Activated CD4-positive, alpha-beta T cell treated with anti-CD3 and anti-CD28 coated beads, Interleukin-2, amount 50 U/mL, for 16 hours (primary cell): ENCODE results near the gene LCK.
A peak's percentile ranks its signal among the peaks of the same experiment; 100 is the strongest.
"Not testable (repeated sequence)": the region's sequence is repeated elsewhere in the genome, so short reads cannot be mapped to it uniquely, and the experiment has no call there.

Experiments
- DNase-seq: peaks from one replicate; pipeline ENCODE4 v3.0.0-alpha.2; 2020

LCK gene

GRCh38 chr1:32274646-32275340 is 23.7 kb downstream of the LCK start:
- DNase-seq, result no peak

DNA sequence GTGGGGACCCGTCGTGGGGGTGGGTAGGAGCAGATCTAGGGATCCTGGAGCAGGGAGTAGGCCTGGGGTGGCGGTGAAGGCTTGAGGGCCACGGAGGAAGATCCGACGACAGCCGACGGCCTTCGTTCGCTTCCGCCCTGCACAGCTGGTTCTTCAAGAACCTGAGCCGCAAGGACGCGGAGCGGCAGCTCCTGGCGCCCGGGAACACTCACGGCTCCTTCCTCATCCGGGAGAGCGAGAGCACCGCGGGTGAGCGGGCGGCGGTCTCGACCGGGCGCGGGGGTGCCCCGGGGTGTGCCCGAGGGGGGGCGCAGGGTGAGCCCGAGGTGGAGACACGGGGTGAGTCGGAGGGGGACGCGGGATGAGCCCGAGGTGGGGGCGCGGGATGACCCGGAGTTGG is 24.4 kb downstream of the LCK start:
- no peak for DNase-seq

GRCh38 chr1:32276032-32276782 is 25.1 kb downstream of the LCK start:
- DNase-seq, result no peak

DNA sequence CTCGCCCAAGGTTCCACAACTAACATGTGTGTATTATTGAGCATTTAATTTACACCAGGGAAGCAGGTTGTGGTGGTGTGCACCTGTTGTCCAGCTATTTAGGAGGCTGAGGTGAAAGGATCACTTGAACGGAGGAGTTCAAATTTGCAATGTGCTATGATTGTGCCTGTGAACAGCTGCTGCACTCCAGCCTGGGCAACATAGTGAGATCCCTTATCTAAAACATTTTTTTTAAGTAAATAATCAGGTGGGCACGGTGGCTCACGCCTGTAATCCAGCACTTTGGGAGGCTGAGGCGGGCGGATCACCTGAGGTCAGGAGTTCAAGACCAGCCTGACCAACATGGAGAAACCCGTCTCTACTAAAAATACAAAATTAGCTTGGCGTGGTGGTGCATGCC is 33.7 kb downstream of the LCK start:
- DNase-seq, result not testable (repeated sequence)

- no peak for DNase-seq
Measured at GRCh38 chr1:32285658-32286057, 34.6 kb downstream of the LCK start.

DNA sequence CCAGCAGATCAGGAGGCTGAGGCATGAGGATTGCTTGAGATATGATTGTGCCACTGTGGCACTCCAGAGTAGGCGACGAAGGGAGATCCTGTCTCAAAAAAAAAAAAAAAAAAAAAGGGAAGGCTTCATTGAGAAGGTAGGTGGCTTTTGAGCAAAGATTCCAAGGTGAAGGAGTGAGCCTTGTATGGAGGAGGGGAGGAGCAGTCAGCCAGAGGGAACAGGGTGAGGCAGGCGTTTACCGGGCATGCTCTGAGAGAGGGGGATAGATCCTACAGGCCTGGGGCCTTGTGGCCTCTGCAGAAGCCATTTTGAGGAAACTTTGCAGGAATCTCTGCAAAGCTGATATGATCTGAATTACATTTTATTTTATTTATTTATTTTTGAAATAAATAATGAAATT is 35.7 kb downstream of the LCK start:
- DNase-seq, result no peak

- DNase-seq, result no peak
Measured at GRCh38 chr1:32289256-32289655, 38.2 kb downstream of the LCK start.

DNA sequence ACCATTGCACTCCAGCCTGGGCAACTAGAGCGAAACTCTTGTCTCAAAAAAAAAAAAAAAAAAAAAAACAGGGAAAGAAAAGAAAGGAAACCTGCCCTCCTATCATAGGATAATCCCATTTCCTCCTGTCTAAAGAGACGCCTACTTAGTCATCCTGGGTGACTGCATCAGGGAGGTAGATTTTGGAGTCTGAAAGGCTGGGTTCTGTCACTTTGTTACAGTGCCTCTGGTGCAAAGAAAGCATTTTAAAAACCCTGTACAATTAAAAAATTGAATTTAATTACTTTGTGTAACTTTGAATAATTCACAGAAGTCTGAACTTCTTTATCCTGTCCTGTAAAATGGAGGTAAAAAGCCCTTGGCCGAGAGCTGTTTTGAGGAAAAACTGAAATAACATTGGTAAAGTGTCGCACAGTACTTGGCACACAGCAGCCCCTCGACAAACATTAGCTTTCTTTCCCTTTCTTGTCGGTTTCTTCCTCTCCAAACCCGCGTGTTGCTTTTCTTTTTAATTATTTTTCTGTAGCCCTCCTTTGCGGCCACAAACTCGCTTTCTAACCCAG is 40.2 kb downstream of the LCK start:
- no peak for DNase-seq

- peak; percentile 98 for DNase-seq
Measured at GRCh38 chr1:32291708-32292538, 40.9 kb downstream of the LCK start, which contains the start of gene HDAC1. TSS of gene HDAC1 (plus strand) at chr1:32292083. CDS start at chr1:32292170, 87 bp downstream.

- DNase-seq, result not testable (repeated sequence)
Measured at GRCh38 chr1:32298211-32298610, 47.1 kb downstream of the LCK start.

- no peak for DNase-seq
Measured at GRCh38 chr1:32299327-32299726, 48.3 kb downstream of the LCK start.

DNA sequence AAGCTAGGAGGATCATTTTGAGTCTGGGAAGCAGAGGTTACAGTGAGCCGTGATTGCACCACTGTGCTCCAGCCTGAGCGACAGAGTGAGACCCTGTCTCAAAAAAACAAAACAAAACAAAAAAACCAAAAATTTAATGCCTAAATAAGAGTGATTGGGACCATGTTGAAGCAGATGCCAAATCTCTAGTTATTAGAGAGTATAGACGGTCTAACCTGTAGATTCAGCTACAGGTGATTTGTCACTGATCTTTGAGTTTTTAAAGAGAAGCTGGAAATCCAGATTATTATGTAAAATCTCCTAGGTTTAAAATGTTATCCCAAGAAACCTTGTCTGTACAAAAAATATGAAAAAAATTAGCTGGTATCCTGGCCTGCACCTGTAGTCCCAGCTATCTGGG is 52.3 kb downstream of the LCK start:
- no peak for DNase-seq

DNA sequence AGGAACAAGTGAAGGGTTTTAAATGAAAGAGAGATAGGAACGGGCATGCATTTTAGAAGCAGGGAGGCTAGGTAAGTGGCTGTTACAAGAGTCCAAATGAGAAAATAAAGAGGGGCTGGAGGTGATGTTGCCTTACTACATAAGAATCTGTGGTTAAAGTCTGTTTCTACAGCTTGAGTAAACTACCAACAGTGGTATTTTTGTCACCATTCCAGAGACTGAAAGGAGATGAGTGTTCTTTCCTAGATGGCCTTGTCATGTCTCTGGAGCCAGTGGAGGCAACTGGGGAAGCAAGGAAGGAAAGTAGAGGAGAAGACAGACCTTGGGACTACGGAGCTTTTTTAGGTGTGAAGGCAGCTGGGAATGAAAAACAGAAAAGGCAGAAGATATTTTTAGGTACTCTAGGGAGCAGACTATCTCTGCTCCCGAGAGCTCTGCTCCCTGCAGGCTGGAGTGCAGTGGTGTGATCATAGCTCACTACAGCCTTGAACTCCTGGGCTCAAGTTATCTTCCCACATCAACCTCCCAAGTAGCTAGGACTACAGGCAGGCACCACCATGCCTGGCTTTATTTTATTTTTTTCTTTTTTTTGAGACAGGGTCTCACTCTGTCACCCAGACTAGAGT is 53.0 kb downstream of the LCK start:
- DNase-seq, result no peak

DNA sequence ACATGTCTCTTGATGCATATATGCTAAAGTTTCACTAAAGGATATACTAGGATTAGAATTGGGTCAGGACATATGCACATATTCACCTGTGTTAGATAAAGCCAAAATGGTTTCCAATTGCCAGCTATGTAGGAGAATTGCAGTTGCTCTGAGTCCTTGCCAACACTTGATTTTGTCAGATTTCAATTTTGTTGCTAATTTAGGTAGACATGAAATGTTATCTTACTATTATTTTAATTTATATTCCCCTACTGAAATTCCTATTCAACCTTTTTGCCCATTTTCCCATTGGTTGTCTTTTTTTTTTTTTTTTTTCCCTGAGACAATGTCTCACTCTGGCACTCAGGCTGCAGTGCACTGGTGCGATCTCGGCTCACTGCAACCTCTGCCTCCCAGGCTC is 54.2 kb downstream of the LCK start:
- no peak for DNase-seq

- DNase-seq, result no peak
Measured at GRCh38 chr1:32307324-32307723, 56.3 kb downstream of the LCK start.

GRCh38 chr1:32309960-32310359 is 58.9 kb downstream of the LCK start:
- no peak for DNase-seq

DNA sequence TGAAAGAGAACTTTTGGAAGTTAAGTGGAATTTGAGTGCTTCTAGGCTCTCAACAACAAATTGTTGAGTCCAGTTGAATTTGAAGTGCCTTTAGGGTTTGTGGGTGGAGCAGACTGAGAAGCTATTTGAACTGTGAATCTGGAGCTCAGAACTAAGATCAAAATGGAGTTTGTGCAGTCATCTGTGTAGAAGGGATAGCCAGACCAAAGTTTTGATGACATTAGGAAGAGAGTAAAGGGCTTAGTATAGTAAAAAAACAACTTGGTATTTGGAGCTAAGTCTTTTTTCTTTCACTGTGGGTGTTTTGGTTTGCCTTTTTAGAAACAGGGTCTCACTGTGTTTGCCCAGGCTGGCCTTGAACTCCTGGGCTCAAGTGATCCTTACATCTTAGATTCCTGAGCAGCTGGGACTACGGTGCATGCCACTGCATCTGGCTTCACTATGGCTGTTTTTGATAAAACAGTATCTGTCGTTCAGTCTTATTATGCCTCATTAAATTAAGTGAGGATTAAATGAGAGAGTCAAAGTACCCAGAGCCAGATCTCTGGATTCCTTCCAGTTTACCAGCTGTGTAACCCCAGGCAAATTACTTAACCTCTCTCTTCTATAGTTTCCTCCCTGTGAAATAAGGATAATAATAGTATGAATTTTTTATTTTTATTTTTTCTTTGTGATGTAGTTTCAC is 60.8 kb downstream of the LCK start:
- no peak for DNase-seq

GRCh38 chr1:32316903-32317277 is 65.8 kb downstream of the LCK start:
- no peak for DNase-seq

GRCh38 chr1:32318127-32318869 is 67.2 kb downstream of the LCK start:
- no peak for DNase-seq

GRCh38 chr1:32321712-32322291 is 70.7 kb downstream of the LCK start:
- peak; percentile 29 for DNase-seq

DNA sequence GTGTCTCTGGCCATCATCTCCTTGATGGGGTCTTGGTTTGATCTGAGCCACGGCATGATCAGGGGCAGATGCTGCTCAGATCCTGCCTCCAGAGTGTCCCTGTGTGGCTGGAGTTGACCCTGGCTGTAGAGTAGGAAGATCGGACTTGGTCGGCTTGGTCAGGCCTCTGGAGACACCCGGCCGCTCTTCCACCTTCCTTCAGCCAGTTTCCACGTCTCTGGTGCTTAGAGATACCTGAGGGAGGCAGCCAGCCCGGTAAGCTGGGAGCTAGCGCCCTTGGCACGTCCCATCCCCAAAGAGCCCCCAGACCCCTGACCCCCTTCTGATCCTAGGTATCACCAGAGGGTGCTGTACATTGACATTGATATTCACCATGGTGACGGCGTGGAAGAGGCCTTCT is 76.1 kb downstream of the LCK start:
- no peak for DNase-seq
